ENCODE data around the gene SLC24A4.

The SLC24A4 gene

DNA sequence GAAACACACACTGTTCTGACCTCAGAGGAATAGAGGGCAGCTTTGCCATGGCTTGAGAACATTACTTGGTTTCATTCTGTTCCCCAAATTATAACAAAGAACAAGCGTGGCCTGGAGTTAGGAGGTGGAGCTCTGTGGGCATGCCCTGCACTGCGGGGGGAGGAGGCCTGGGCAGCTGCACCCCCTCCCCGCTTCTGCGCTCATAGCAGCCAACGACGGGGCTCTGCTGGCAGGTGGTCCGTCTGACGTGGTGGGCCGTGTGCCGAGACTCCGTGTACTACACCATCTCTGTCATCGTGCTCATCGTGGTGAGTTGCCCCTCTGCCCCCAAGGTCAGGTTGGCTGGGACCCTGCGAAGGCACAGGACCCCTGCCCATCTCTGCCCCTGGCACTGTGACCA, 120.2 kb downstream of the SLC24A4 start:
- TF ChIP-seq, protein P1, sequence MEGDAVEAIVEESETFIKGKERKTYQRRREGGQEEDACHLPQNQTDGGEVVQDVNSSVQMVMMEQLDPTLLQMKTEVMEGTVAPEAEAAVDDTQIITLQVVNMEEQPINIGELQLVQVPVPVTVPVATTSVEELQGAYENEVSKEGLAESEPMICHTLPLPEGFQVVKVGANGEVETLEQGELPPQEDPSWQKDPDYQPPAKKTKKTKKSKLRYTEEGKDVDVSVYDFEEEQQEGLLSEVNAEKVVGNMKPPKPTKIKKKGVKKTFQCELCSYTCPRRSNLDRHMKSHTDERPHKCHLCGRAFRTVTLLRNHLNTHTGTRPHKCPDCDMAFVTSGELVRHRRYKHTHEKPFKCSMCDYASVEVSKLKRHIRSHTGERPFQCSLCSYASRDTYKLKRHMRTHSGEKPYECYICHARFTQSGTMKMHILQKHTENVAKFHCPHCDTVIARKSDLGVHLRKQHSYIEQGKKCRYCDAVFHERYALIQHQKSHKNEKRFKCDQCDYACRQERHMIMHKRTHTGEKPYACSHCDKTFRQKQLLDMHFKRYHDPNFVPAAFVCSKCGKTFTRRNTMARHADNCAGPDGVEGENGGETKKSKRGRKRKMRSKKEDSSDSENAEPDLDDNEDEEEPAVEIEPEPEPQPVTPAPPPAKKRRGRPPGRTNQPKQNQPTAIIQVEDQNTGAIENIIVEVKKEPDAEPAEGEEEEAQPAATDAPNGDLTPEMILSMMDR (IDR thresholded peaks at IDR 0.05; ENCODE audit: low read depth, low read length), result no peak
- no peak for DNase-seq (ENCODE audit: low read depth in 2 of 2)

DNA sequence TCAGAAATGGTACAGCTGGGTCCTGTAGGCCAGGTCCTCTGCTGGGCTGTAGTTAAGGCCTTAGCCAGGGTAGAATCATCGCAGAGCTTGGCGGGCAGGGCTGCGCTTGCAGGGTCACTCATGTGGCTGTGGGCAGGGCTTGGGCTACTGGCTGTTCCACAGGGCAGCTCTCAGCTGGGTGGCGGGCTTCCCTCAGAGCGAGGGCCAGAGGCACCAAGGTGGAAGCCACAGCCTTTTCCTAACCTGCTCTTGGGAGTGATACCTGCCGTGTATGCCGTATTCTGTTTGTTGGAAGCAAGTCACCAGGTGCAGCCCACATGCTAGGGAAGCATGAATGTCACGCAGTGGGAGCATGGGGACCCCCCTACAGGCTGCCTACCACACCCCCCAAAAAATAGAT, 120.8 kb downstream of the SLC24A4 start:
- TF ChIP-seq, protein P1 (IDR thresholded peaks at IDR 0.05; ENCODE audit: low read depth, low read length), result no peak
- no peak overlapping the region for H3K4me3 ChIP-seq (replicated peaks in 1 of 2; ENCODE audit: low read depth in 2 of 2, low read length in 2 of 2)
- no peak for DNase-seq (ENCODE audit: low read depth in 2 of 2)

More for the DNA sequence above, 120.2 kb downstream of the SLC24A4 start:
- no peak overlapping the region for H3K4me3 ChIP-seq (replicated peaks in 1 of 2; ENCODE audit: low read depth in 2 of 2, low read length in 2 of 2)

DNA sequence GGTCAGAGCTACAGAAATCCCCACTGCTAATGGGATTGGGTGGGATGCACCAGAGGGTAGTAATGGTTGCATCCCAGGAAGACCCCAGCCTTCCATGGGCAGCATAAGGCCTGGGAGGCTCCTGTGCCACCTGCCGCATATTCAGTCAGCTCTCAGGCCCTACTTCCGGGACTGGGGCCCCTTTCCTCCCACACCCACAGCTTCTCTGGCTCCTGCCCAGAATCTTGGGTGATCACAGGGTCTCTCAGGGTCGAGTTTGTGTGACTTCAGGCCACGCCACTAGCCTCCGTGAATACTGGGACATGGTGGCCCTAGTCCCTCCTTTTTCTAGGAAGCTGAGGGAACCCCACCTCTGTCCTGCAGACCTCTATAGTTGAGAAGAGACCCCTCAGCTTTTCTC, 123.8 kb downstream of the SLC24A4 start:
- no peak overlapping the region for H3K4me3 ChIP-seq (replicated peaks in 1 of 2; ENCODE audit: low read depth in 2 of 2, low read length in 2 of 2)
- TF ChIP-seq, protein P1 (IDR thresholded peaks at IDR 0.05; ENCODE audit: low read depth, low read length), result no peak
- DNase-seq (ENCODE audit: low read depth in 2 of 2), result no peak

DNA sequence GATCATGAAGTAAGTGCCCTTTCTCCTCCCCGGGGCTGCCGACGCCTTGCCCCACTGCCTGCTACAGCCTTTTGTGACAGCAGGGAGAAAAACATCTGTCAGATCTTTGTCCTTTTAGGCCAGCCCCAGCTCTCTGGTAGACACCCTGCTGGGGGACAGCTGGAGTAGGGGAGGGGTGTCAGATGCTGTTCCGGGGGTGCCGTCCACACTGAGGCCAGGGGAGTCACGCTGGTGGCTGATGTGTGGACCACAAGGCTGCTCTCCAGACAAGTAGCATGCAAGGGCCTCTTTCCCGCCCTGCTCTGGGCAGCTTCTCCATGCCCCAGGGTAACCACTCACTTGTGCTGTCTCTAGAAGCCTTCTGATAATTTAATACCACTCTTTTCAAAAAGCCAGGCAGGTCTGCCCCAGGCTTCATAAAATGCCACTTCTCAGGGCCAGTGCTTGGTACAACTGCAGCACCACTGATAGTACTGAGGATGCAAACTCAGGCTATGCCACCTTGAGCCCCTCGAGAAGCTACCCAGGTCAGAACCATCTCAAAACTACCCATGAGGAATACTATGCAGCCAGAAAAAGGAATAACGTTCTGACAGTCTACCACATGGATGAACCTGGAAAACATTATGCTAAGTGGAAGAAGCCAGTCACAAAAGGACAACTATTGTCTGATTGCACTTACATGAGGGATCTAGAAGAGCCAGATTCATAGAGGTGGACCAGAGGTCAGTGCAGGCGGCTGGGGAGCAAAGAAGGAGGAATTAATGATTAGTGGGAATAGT, 124.6 kb downstream of the SLC24A4 start:
- DNase-seq (ENCODE audit: low read depth in 2 of 2), result no peak
- H3K4me3 ChIP-seq (replicated peaks in 1 of 2; ENCODE audit: low read depth in 2 of 2, low read length in 2 of 2), result no peak overlapping the region
- TF ChIP-seq, protein P1 (IDR thresholded peaks at IDR 0.05; ENCODE audit: low read depth, low read length), result no peak

DNA sequence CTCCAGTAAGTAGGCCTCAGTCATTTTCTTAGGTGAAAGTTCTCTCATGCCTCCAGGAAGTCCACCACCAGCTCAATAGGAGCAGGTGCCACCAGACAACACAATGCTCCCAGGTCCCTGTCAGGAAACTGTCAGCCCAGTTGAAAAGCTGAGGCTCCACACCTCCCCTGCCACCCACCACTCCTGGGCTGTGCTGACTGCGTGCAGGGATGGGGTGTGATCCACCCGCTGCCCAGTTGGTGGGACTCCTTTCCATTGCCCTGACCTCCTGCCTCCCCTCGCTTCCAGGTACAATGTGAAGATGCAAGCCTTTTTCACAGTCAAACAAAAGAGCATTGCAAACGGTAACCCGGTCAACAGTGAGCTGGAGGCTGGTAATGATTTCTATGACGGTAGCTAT, 125.8 kb downstream of the SLC24A4 start:
- TF ChIP-seq, protein P1 (IDR thresholded peaks at IDR 0.05; ENCODE audit: low read depth, low read length), result no peak
- no peak overlapping the region for H3K4me3 ChIP-seq (replicated peaks in 1 of 2; ENCODE audit: low read depth in 2 of 2, low read length in 2 of 2)

DNA sequence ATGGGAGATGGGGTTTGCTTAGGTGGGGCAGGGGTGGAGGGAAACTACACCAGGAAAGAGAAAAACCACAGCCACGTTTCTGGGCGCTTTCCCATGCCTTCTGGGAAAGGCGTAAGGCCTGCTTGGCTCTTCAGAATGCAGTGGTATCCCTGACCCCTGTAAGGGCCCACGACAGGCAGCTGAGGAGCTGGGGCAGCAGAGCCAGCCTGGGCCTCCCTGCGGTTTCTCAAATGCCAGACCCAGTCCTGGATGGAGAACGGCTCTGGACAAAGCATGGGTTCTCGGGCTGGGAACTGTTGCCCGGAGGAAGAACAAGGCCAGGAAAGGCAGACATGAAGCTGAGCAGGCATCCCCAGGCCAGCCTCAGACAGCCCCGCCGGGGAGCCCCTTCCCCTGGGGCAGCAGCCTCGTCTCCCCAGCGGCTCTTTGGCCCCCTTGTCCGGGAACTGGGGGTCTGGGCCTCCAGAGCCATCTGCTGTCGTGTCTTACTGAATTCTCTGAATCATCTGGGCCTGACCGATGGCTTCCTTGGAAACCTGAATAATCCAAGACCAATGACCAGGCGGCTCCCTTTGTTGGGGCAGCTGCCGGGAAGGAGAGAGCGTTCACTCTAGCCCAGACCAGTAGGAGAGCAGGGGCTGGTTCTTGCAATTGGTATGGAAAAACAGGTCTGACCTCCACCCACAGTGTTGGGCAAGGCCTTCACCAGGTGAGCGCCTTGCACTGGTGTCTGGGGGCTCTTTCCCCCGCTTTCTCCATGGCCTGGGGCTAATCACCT, 126.6 kb downstream of the SLC24A4 start:
- TF ChIP-seq, protein P1 (IDR thresholded peaks at IDR 0.05; ENCODE audit: low read depth, low read length), result no peak
- H3K4me3 ChIP-seq (replicated peaks in 1 of 2; ENCODE audit: low read depth in 2 of 2, low read length in 2 of 2), result no peak overlapping the region
- no peak for DNase-seq (ENCODE audit: low read depth in 2 of 2)

More for the DNA sequence above, 125.8 kb downstream of the SLC24A4 start:
- DNase-seq (ENCODE audit: low read depth in 2 of 2), result no peak
